GM08714 (cell line): ENCODE results near the gene RTN4R.

Source experiments
- H3K4me3 ChIP-seq: fragments of 200-500 bp; sonication (Bioruptor generic); 2 replicates; pipeline ENCODE4 v1.5.1; 2014; ENCODE audit warnings: mild to moderate bottlenecking, low read length, inconsistent platforms
- ZNF274 ChIP-seq: IDR thresholded peaks from 2 replicates; pipeline ENCODE4 v1.6.1; 2012; ENCODE audit warnings: mild to moderate bottlenecking, low read depth, low read length

The RTN4R gene

DNA sequence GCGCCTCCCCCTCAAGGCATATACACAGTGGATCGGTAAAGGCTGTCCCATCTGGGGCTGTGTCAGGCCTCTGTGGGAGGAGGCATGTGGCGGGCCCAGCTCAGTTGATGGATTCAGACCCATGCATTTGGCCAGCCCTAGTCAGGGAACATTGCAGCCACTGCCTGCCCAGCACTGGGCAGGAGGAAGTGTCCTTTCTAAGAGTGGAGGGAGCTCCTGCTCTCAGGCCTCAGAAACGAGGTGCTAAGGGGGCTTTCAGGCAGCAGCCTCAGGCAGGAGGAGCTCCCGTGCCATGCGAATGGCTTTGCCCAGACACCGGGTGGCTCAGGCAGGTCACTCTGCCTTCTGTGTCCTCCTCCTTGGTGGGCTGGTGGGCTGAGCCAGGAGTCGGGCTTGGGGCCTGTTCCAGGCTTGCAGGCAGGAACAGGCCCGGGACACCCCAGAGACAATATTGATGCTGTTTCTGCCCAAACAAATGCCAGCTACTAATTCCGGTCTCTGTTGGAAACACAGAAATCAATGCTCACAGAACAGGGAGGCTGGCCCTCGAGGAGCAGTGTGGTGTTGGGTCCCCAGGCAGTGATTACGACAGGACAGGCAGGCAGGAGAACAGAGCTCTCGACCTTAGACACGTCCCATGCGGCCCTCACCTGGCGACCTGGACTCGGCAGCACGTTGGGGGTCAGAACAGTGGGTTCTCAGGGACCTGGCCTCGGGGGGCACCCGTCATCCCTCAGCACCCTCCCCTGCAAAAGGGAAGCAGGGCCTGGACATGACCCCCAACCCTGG lies 75.0 kb downstream of the RTN4R start:
- H3K4me3 ChIP-seq, result no peak overlapping the region
- TF ChIP-seq ZNF274, result no peak

DNA sequence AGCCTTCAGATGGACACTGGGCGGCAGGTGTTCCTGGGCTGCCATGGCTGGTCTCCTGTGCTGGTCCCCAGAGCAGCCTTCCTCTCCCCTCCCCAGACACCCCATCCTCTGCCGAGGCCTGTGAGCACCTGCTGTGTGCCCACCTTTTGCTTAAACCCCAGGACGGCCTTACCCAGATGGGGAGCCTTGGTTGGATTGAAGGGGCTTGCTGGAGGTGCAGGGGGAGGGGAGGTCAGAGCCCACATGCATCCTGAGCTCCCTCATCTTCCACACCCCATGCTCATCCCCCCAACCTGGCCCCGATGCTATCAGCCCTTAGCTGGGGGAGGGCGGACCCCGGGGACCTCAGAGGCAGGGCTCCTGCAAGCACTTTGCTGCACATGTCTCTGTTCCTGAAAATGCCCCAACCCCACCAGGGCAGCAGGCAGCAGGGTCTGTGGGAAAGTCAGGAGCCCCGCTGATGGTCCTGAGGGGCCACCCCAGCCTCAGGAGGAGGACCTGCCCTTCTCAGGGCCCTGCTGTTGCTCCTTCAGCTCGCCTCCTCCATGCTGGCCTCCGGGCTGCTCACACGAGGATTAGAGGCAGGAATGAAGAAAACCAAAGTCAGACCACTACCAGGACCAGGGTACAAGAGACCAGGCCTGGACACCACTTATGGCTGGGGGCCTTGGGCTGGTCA lies 75.7 kb downstream of the RTN4R start:
- no peak overlapping the region for H3K4me3 ChIP-seq
- no peak for TF ChIP-seq ZNF274

DNA sequence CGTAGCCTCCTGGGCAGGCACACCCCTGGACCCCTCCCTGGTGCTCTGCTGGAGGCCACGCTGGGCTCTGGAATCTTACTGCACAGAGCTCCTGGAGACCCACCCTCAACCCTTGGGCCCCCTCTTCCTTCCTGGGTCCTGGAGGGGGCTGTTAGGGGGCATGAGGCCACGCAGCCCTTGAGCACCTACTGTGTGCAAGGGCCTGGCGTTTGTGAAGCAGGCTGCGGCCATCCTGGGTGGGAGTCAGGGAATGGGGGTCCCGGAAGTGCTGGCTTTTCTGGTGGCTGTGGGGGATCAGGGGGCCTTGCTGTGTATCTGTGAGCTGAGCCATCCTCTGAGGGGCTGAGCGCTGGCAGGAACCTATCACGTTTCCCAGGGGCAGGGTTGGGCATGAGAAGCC lies 76.3 kb downstream of the RTN4R start:
- no peak for TF ChIP-seq ZNF274
- no peak overlapping the region for H3K4me3 ChIP-seq
